ENCODE data around the gene HIP1.

The HIP1 gene

GRCh38 chr7:75669579-75669978 lies 69.2 kb downstream of the HIP1 start:
- TF ChIP-seq REST (IDR thresholded peaks at IDR 0.05; ENCODE audit: low read depth) (no peak), CREB1 (IDR thresholded peaks at IDR 0.05; ENCODE audit: low read depth) (no peak), ZBTB7A (IDR thresholded peaks at IDR 0.05; ENCODE audit: low read depth) (no peak), TCF12 (IDR thresholded peaks at IDR 0.05; ENCODE audit: low read depth) (no peak), FOXM1 (IDR thresholded peaks at IDR 0.05; ENCODE audit: borderline replicate concordance, low read depth) (no peak), RAD21 (IDR thresholded peaks at IDR 0.05; ENCODE audit: low read depth) (no peak), TEAD4 (IDR thresholded peaks at IDR 0.05) (no peak), YY1 (IDR thresholded peaks at IDR 0.05; ENCODE audit: low read depth) (no peak), MAX (IDR thresholded peaks at IDR 0.05) (no peak), CEBPB (IDR thresholded peaks at IDR 0.05) (no peak), TAF1 (IDR thresholded peaks at IDR 0.05; ENCODE audit: low read depth) (no peak), EP300 (IDR thresholded peaks at IDR 0.05; ENCODE audit: borderline replicate concordance) (no peak), USF1 (IDR thresholded peaks at IDR 0.05) (no peak), NFIC (IDR thresholded peaks at IDR 0.05) (no peak), EGR1 (IDR thresholded peaks at IDR 0.05) (no peak)

GRCh38 chr7:75667938-75668337 lies 70.8 kb downstream of the HIP1 start:
- TF ChIP-seq NFIC (IDR thresholded peaks at IDR 0.05), result peak; percentile 51; the same call in 1 of the 2 replicates
- TF ChIP-seq USF1 (IDR thresholded peaks at IDR 0.05), result no peak

GRCh38 chr7:75663302-75663907 lies 75.3 kb downstream of the HIP1 start:
- TF ChIP-seq NFIC (IDR thresholded peaks at IDR 0.05) (no peak), TEAD4 (IDR thresholded peaks at IDR 0.05) (no peak), TAF1 (IDR thresholded peaks at IDR 0.05; ENCODE audit: low read depth) (no peak), ZBTB7A (IDR thresholded peaks at IDR 0.05; ENCODE audit: low read depth) (no peak), YY1 (IDR thresholded peaks at IDR 0.05; ENCODE audit: low read depth) (no peak), CREB1 (IDR thresholded peaks at IDR 0.05; ENCODE audit: low read depth) (no peak), RAD21 (IDR thresholded peaks at IDR 0.05; ENCODE audit: low read depth) (no peak), CEBPB (IDR thresholded peaks at IDR 0.05) (no peak), MAX (IDR thresholded peaks at IDR 0.05) (no peak), REST (IDR thresholded peaks at IDR 0.05; ENCODE audit: low read depth) (no peak), FOXM1 (IDR thresholded peaks at IDR 0.05; ENCODE audit: borderline replicate concordance, low read depth) (no peak), EP300 (IDR thresholded peaks at IDR 0.05; ENCODE audit: borderline replicate concordance) (no peak), EGR1 (IDR thresholded peaks at IDR 0.05) (no peak)

- no peak for TF ChIP-seq USF1 (IDR thresholded peaks at IDR 0.05)
Observed at GRCh38 chr7:75662579-75663301, 76.0 kb downstream of the HIP1 start.

GRCh38 chr7:75660566-75661215 lies 78.0 kb downstream of the HIP1 start:
- no peak for TF ChIP-seq TCF12 (IDR thresholded peaks at IDR 0.05; ENCODE audit: low read depth)
- TF ChIP-seq TAF1 (IDR thresholded peaks at IDR 0.05; ENCODE audit: low read depth), result no peak
- TF ChIP-seq REST (IDR thresholded peaks at IDR 0.05; ENCODE audit: low read depth), result no peak
- TF ChIP-seq NFIC (IDR thresholded peaks at IDR 0.05), result no peak
- no peak for TF ChIP-seq CREB1 (IDR thresholded peaks at IDR 0.05; ENCODE audit: low read depth)
- TF ChIP-seq USF1 (IDR thresholded peaks at IDR 0.05), result no peak
- no peak for TF ChIP-seq CEBPB (IDR thresholded peaks at IDR 0.05)
- no peak for TF ChIP-seq YY1 (IDR thresholded peaks at IDR 0.05; ENCODE audit: low read depth)
- TF ChIP-seq RAD21 (IDR thresholded peaks at IDR 0.05; ENCODE audit: low read depth), result no peak
- no peak for TF ChIP-seq MAX (IDR thresholded peaks at IDR 0.05)
- TF ChIP-seq FOXM1 (IDR thresholded peaks at IDR 0.05; ENCODE audit: borderline replicate concordance, low read depth), result no peak
- no peak for TF ChIP-seq EP300 (IDR thresholded peaks at IDR 0.05; ENCODE audit: borderline replicate concordance)

All from Ishikawa (cell line).